ENCODE measurements around the gene STK17B.
"Not testable (repeated sequence)": the region's sequence is repeated elsewhere in the genome, so short reads cannot be mapped to it uniquely, and the experiment has no call there.

The STK17B gene

GRCh38 chr2:196105951-196106350 is 65.4 kb downstream of the STK17B start:
- no peak for DNase-seq

- DNase-seq = no peak
These were observed 67.3 kb downstream of the STK17B start for GRCh38 chr2:196104066-196104465.

- no peak for DNase-seq
These were observed 67.8 kb downstream of the STK17B start for GRCh38 chr2:196103626-196104025.

- peak; percentile 62 for DNase-seq
These were observed 69.9 kb downstream of the STK17B start for GRCh38 chr2:196101325-196101991.

- DNase-seq = no peak
These were observed 71.5 kb downstream of the STK17B start for GRCh38 chr2:196099916-196100315.

- no peak for DNase-seq
These were observed 73.3 kb downstream of the STK17B start for GRCh38 chr2:196097864-196098660.

- no peak for DNase-seq
These were observed 74.2 kb downstream of the STK17B start for GRCh38 chr2:196096982-196097745.

- no peak for DNase-seq
These were observed 75.1 kb downstream of the STK17B start for GRCh38 chr2:196096264-196096663.

- DNase-seq = not testable (repeated sequence)
These were observed 81.9 kb downstream of the STK17B start for GRCh38 chr2:196089448-196089847.

GRCh38 chr2:196088203-196088602 is 83.2 kb downstream of the STK17B start:
- DNase-seq = no peak

GRCh38 chr2:196086517-196087368 is 84.6 kb downstream of the STK17B start:
- DNase-seq = no peak

GRCh38 chr2:196083601-196084000 is 87.8 kb downstream of the STK17B start:
- DNase-seq = no peak

All from activated CD8-positive, alpha-beta memory T cell treated with anti-CD3 and anti-CD28 coated beads for 24 hours (primary cell).